Vagina (tissue), 2 donors: ENCODE data around the gene ITGBL1. TPM values are rescaled to one million over a fixed set of nuclear protein-coding genes. Genes with fewer than 3 reads are reported as not detected.

Source experiments
- DNase-seq, 2 donors: peaks; one replicate each; pipeline ENCODE4 v3.0.0-alpha.2; 2017; ENCODE audit errors: extremely low spot score in 2 of 2
- H3K27ac ChIP-seq: fragments of 200-600 bp; sonication (generic); one replicate; pipeline ENCODE4 v1.5.1; 2019
- H3K27me3 ChIP-seq: fragments of 200-600 bp; sonication (generic); one replicate; pipeline ENCODE4 v1.5.1; 2019
- H3K36me3 ChIP-seq, 2 donors: fragments of 200-600 bp; sonication (generic); one replicate each; pipeline ENCODE4 v1.5.1; 2017 to 2019
- H3K4me1 ChIP-seq: fragments of 200-600 bp; sonication (generic); one replicate; pipeline ENCODE4 v1.5.1; 2019
- H3K4me3 ChIP-seq, 2 donors: fragments of 200-600 bp; sonication (generic); 1 replicate in 1 of 2; 2 replicates in 1 of 2; pipeline ENCODE4 v1.5.1; 2016 to 2019
- H3K9me3 ChIP-seq: fragments of 200-600 bp; sonication (generic); one replicate; pipeline ENCODE4 v1.5.1; 2019
- CTCF ChIP-seq, 3 experiments: fragments of 450-650 bp in 2 of 3; fragments of 200-600 bp in 1 of 3; sonication (generic) in 1 of 3; IDR thresholded peaks; one replicate each; pipeline ENCODE4 v1.5.1; 2017 to 2019; ENCODE audit warnings: antibody characterized with exemption in 3 of 3, mild to moderate bottlenecking in 2 of 3, moderate library complexity in 2 of 3
- POLR2A ChIP-seq, 2 donors: fragments of 450-650 bp; IDR thresholded peaks; one replicate each; pipeline ENCODE4 v1.6.1; 2017; ENCODE audit warnings: antibody characterized with exemption in 2 of 2, mild to moderate bottlenecking in 2 of 2, moderate library complexity in 2 of 2
- POLR2AphosphoS5 ChIP-seq, 2 donors: sonication (generic); formaldehyde crosslinking; IDR thresholded peaks; one replicate each; pipeline ENCODE4 v1.9.0; 2017; ENCODE audit warnings: antibody characterized with exemption in 2 of 2, mild to moderate bottlenecking in 2 of 2, low read depth in 1 of 2; ENCODE audit not compliant: insufficient read depth in 1 of 2
- intact Hi-C: fragments of 100-400 bp; cut with DNase I; formaldehyde crosslinking; loops from one replicate; pipeline ENCODE4 v1.15.1; 2023
- total RNA-seq: library from RNA; depleted of rRNA; stranded (reverse); fragments of >200 nt; gene quantifications from one replicate; pipeline ENCODE4 v1.2.3, GENCODE V29; 2016

The ITGBL1 gene
- total RNA-seq, 1 donor from 2014 or later = 6.4 TPM

GRCh38 chr13:101718496-101718895, 266.0 kb downstream of the ITGBL1 start:
- intact Hi-C loops = no loop called here
- no peak for TF ChIP-seq POLR2A (IDR thresholded peaks at IDR 0.05)
- TF ChIP-seq POLR2AphosphoS5 (IDR thresholded peaks at IDR 0.05; ENCODE audit: insufficient read depth in 1 of 2, low read depth in 1 of 2) = no peak
- TF ChIP-seq CTCF (IDR thresholded peaks at IDR 0.05) = no peak
- no peak overlapping the region for H3K27ac ChIP-seq
- no peaks in the 10 kb centered on the region for H3K27me3 ChIP-seq
- no peaks in the 10 kb centered on the region for H3K36me3 ChIP-seq
- DNase-seq = no peak
- H3K9me3 ChIP-seq = no peaks in the 10 kb centered on the region
- H3K4me3 ChIP-seq = no peak overlapping the region
- H3K4me1 ChIP-seq = no peaks in the 10 kb centered on the region

- H3K27me3 ChIP-seq = no peaks in the 10 kb centered on the region
- DNase-seq = no peak
- no peaks in the 10 kb centered on the region for H3K4me1 ChIP-seq
- intact Hi-C loops = no loop called here
- no peak overlapping the region for H3K4me3 ChIP-seq
- TF ChIP-seq POLR2AphosphoS5 (IDR thresholded peaks at IDR 0.05; ENCODE audit: insufficient read depth in 1 of 2, low read depth in 1 of 2) = no peak
- TF ChIP-seq POLR2A (IDR thresholded peaks at IDR 0.05) = no peak
- no peak for TF ChIP-seq CTCF (IDR thresholded peaks at IDR 0.05)
- H3K9me3 ChIP-seq = no peaks in the 10 kb centered on the region
- no peaks in the 10 kb centered on the region for H3K36me3 ChIP-seq
- no peak overlapping the region for H3K27ac ChIP-seq
Measured at GRCh38 chr13:101726681-101727080, 274.2 kb downstream of the ITGBL1 start.

DNA sequence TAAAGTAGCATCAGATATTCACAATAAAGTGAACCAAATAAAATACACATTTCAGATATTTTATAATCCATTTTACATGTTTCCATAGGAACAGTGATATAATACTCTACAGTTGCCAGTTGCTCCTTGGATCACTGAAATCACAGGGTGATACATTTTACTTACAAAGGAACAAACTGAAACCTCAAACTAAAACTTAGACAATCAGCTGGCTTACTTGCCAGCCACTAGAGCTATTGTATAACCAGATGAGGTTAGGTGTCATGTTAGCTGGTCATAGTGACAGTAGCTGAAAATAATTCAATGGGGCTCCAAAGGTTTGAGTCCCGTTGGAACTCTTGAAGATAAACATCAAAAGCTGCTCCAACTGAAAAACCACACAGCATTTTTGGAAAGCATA, 274.6 kb downstream of the ITGBL1 start:
- Histone ChIP-seq H3K9me3 (no peaks in the 10 kb centered on the region), H3K4me3 (no peak overlapping the region), H3K4me1 (no peaks in the 10 kb centered on the region), H3K27ac (no peak overlapping the region), H3K36me3 (no peaks in the 10 kb centered on the region), H3K27me3 (no peaks in the 10 kb centered on the region)
- TF ChIP-seq CTCF (IDR thresholded peaks at IDR 0.05) (no peak), POLR2A (IDR thresholded peaks at IDR 0.05) (no peak), POLR2AphosphoS5 (IDR thresholded peaks at IDR 0.05; ENCODE audit: insufficient read depth in 1 of 2, low read depth in 1 of 2) (no peak)
- DNase-seq = no peak
- intact Hi-C loops = no loop called here

- H3K27me3 ChIP-seq = no peaks in the 10 kb centered on the region
- intact Hi-C loops = no loop called here
- H3K4me3 ChIP-seq = no peak overlapping the region
- TF ChIP-seq POLR2AphosphoS5 (IDR thresholded peaks at IDR 0.05; ENCODE audit: insufficient read depth in 1 of 2, low read depth in 1 of 2) (no peak), CTCF (IDR thresholded peaks at IDR 0.05) (no peak), POLR2A (IDR thresholded peaks at IDR 0.05) (no peak)
- DNase-seq = no peak
- H3K9me3 ChIP-seq = no peaks in the 10 kb centered on the region
- H3K36me3 ChIP-seq = no peaks in the 10 kb centered on the region
- no peak overlapping the region for H3K27ac ChIP-seq
- H3K4me1 ChIP-seq = no peaks in the 10 kb centered on the region
Measured at GRCh38 chr13:101728021-101728420, 275.5 kb downstream of the ITGBL1 start.

GRCh38 chr13:101728615-101729014, 276.1 kb downstream of the ITGBL1 start:
- no peaks in the 10 kb centered on the region for H3K27me3 ChIP-seq
- no peak overlapping the region for H3K4me3 ChIP-seq
- no peaks in the 10 kb centered on the region for H3K4me1 ChIP-seq
- H3K27ac ChIP-seq = no peak overlapping the region
- TF ChIP-seq POLR2A (IDR thresholded peaks at IDR 0.05) (no peak), POLR2AphosphoS5 (IDR thresholded peaks at IDR 0.05; ENCODE audit: insufficient read depth in 1 of 2, low read depth in 1 of 2) (no peak), CTCF (IDR thresholded peaks at IDR 0.05) (no peak)
- H3K36me3 ChIP-seq = no peaks in the 10 kb centered on the region
- intact Hi-C loops = no loop called here
- H3K9me3 ChIP-seq = no peaks in the 10 kb centered on the region
- no peak for DNase-seq
